Measurements from ENCODE around the gene SHISA5.
"Not testable (repeated sequence)": the region's sequence is repeated elsewhere in the genome, so short reads cannot be mapped to it uniquely, and the experiment has no call there.

Gene SHISA5

GRCh38 chr3:48478626-48479555 lies 25.1 kb downstream of the SHISA5 start:
- TF ChIP-seq CTCF (conservative IDR thresholded peaks at IDR 0.05; ENCODE audit: control insufficient read depth, insufficient read depth, low read depth, low read length) = no peak
- no peak overlapping the region for H3K4me3 ChIP-seq (ENCODE audit: control insufficient read depth, low read depth, low read length)
- DNase-seq (ENCODE audit: low read depth) = no peak

GRCh38 chr3:48477959-48478520 lies 25.9 kb downstream of the SHISA5 start:
- H3K4me3 ChIP-seq (ENCODE audit: control insufficient read depth, low read depth, low read length) = no peak overlapping the region
- TF ChIP-seq CTCF (conservative IDR thresholded peaks at IDR 0.05; ENCODE audit: control insufficient read depth, insufficient read depth, low read depth, low read length) = no peak
- no peak for DNase-seq (ENCODE audit: low read depth)

DNA sequence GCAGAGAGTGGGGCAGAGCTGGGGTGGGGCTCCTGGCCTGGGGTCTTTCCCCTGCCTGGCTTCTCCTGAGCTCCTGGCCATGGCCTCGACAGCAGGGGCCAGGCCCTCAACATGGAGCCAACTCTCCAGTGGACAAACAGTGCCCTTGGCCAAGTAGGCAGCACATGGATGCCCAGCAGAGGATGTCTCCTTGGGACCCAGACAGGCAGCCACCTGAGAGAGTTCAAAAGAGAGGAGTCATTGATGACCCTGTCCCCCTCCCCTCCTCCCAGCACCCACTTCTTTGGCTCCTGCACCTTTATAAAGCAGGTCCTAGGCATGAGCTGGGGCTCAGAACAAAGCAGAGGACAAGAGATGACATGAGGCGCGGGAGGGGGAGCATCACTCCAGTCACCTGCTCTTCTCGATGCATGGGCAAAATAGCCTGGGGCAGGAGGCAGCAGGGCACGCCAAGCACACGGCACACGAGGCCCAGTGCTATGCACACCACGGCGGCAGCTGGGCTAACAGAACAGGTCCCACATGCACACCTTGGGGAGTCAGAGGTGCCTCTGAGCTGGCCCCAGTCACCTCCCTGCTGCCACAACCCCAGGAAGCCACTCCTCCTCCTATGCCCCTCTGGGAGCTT lies 27.4 kb downstream of the SHISA5 start:
- no peak overlapping the region for H3K4me3 ChIP-seq (ENCODE audit: control insufficient read depth, low read depth, low read length)
- DNase-seq (ENCODE audit: low read depth) = no peak

GRCh38 chr3:48475188-48475587 lies 28.8 kb downstream of the SHISA5 start:
- no peak for TF ChIP-seq CTCF (conservative IDR thresholded peaks at IDR 0.05; ENCODE audit: control insufficient read depth, insufficient read depth, low read depth, low read length)
- H3K4me3 ChIP-seq (ENCODE audit: control insufficient read depth, low read depth, low read length) = no peak overlapping the region
- no peak for DNase-seq (ENCODE audit: low read depth)

More for the DNA sequence above, 27.4 kb downstream of the SHISA5 start:
- TF ChIP-seq CTCF (conservative IDR thresholded peaks at IDR 0.05; ENCODE audit: control insufficient read depth, insufficient read depth, low read depth, low read length) = no peak

GRCh38 chr3:48474619-48475018 lies 29.4 kb downstream of the SHISA5 start:
- TF ChIP-seq CTCF (conservative IDR thresholded peaks at IDR 0.05; ENCODE audit: control insufficient read depth, insufficient read depth, low read depth, low read length) = no peak
- H3K4me3 ChIP-seq (ENCODE audit: control insufficient read depth, low read depth, low read length) = no peak overlapping the region
- no peak for DNase-seq (ENCODE audit: low read depth)

GRCh38 chr3:48474031-48474430 lies 29.9 kb downstream of the SHISA5 start:
- H3K4me3 ChIP-seq (ENCODE audit: control insufficient read depth, low read depth, low read length); DNase-seq (ENCODE audit: low read depth): not testable (repeated sequence)

DNA sequence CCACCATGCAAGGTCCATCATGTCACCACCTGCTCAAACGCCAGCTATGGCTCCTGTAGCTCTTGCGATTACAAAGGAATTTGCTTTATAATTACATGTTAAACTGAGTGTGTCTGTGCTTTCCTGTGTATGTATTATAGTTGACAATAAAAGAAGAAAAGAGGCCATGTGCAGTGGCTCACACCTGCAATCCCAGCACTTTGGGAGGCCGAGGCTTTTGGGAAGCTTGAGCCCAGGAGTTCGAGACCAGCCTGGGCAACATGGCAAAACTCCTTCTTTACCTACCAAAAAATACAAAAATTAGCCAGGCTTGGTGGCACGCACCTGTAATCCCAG lies 30.4 kb downstream of the SHISA5 start:
- TF ChIP-seq CTCF (conservative IDR thresholded peaks at IDR 0.05; ENCODE audit: control insufficient read depth, insufficient read depth, low read depth, low read length) = no peak
- no peak for DNase-seq (ENCODE audit: low read depth)
- no peak overlapping the region for H3K4me3 ChIP-seq (ENCODE audit: control insufficient read depth, low read depth, low read length)

Data from fibroblast of mammary gland (primary cell).